H9 (cell line): Measurements from ENCODE around the gene MUC5B. TPM values are rescaled to one million over a fixed set of nuclear protein-coding genes. Genes with fewer than 3 reads are reported as not detected.

Source experiments
- DNase-seq: peaks from one replicate; pipeline ENCODE4 v3.0.0-alpha.2; 2017
- H2AFZ ChIP-seq: one replicate; pipeline ENCODE4 v1.6.1; 2013; ENCODE audit warnings: mild to moderate bottlenecking, low read length, control low read depth, moderate library complexity
- H2AK5ac ChIP-seq: 2 replicates; pipeline ENCODE4 v1.6.1; 2013; ENCODE audit warnings: low read length, control low read depth, mixed read lengths; ENCODE audit not compliant: insufficient read length
- H2BK120ac ChIP-seq: one replicate; pipeline ENCODE4 v1.6.1; 2013; ENCODE audit warnings: low read depth, mild to moderate bottlenecking, low read length, control low read depth, inconsistent platforms; ENCODE audit not compliant: poor library complexity, severe bottlenecking
- H2BK12ac ChIP-seq: 2 replicates; pipeline ENCODE4 v1.6.1; 2013; ENCODE audit warnings: low read length, control low read depth, mixed read lengths, low read depth; ENCODE audit not compliant: insufficient read length
- H2BK15ac ChIP-seq: 2 replicates; pipeline ENCODE4 v1.6.1; 2013; ENCODE audit warnings: low read depth, low read length, control low read depth
- H2BK20ac ChIP-seq: one replicate; pipeline ENCODE4 v1.6.1; 2013; ENCODE audit warnings: low read depth, mild to moderate bottlenecking, low read length, control low read depth, inconsistent platforms; ENCODE audit not compliant: poor library complexity, severe bottlenecking
- H2BK5ac ChIP-seq: 2 replicates; pipeline ENCODE4 v1.6.1; 2013; ENCODE audit warnings: low read length, control low read depth, mixed read lengths; ENCODE audit not compliant: insufficient read length
- H3K14ac ChIP-seq: 2 replicates; pipeline ENCODE4 v1.6.1; 2013; ENCODE audit warnings: low read length, control low read depth; ENCODE audit not compliant: insufficient read depth
- H3K18ac ChIP-seq: 2 replicates; pipeline ENCODE4 v1.6.1; 2013; ENCODE audit warnings: low read depth, mild to moderate bottlenecking, mixed read lengths, low read length, control low read depth; ENCODE audit not compliant: insufficient read length
- H3K23ac ChIP-seq: 2 replicates; pipeline ENCODE4 v1.6.1; 2013; ENCODE audit warnings: low read length, control low read depth, mixed read lengths, low read depth; ENCODE audit not compliant: insufficient read length
- H3K23me2 ChIP-seq: 2 replicates; pipeline ENCODE4 v1.6.1; 2013; ENCODE audit warnings: low read depth, mild to moderate bottlenecking, mixed read lengths, low read length, control low read depth; ENCODE audit not compliant: insufficient read length, poor library complexity, severe bottlenecking
- H3K27ac ChIP-seq: 2 replicates; pipeline ENCODE4 v1.5.1; 2013; ENCODE audit warnings: low read length, control low read depth, mixed read lengths, low read depth; ENCODE audit not compliant: insufficient read length
- H3K27me3 ChIP-seq: 2 replicates; pipeline ENCODE4 v1.6.1; 2013; ENCODE audit warnings: low read length, control low read depth, inconsistent platforms; ENCODE audit not compliant: insufficient read depth
- H3K4ac ChIP-seq: 2 replicates; pipeline ENCODE4 v1.6.1; 2013; ENCODE audit warnings: low read depth, mild to moderate bottlenecking, control low read depth, inconsistent platforms, low read length, moderate library complexity
- H3K4me1 ChIP-seq: 2 replicates; pipeline ENCODE4 v1.6.1; 2013; ENCODE audit warnings: low read length, control low read depth, inconsistent platforms; ENCODE audit not compliant: insufficient read depth
- H3K4me2 ChIP-seq: 2 replicates; pipeline ENCODE4 v1.6.1; 2013; ENCODE audit warnings: low read length, control low read depth, mixed read lengths; ENCODE audit not compliant: insufficient read length, insufficient read depth
- H3K56ac ChIP-seq: 2 replicates; pipeline ENCODE4 v1.6.1; 2013; ENCODE audit warnings: low read depth, mild to moderate bottlenecking, mixed read lengths, low read length, control low read depth; ENCODE audit not compliant: insufficient read length
- H3K79me1 ChIP-seq: 2 replicates; pipeline ENCODE4 v1.6.1; 2013; ENCODE audit warnings: low read depth, mild to moderate bottlenecking, moderate library complexity, low read length, control low read depth, inconsistent platforms; ENCODE audit not compliant: insufficient read depth, poor library complexity, severe bottlenecking
- H3K79me2 ChIP-seq: 2 replicates; pipeline ENCODE4 v1.6.1; 2013; ENCODE audit warnings: low read length, control low read depth, inconsistent platforms; ENCODE audit not compliant: insufficient read depth
- H3K9ac ChIP-seq: 2 replicates; pipeline ENCODE4 v1.6.1; 2013; ENCODE audit warnings: low read length, control low read depth, mixed read lengths; ENCODE audit not compliant: insufficient read length; ENCODE audit errors: extremely low read depth
- H3K9me3 ChIP-seq: one replicate; pipeline ENCODE4 v1.6.1; 2013; ENCODE audit warnings: low read depth, low read length, inconsistent platforms; ENCODE audit not compliant: control insufficient read depth
- H3T11ph ChIP-seq: one replicate; pipeline ENCODE4 v1.6.1; 2013; ENCODE audit warnings: mild to moderate bottlenecking, low read length, control low read depth, inconsistent platforms
- H4K20me1 ChIP-seq: one replicate; pipeline ENCODE4 v1.6.1; 2013; ENCODE audit not compliant: control insufficient read depth, insufficient read length, insufficient read depth
- H4K5ac ChIP-seq: 2 replicates; pipeline ENCODE4 v1.6.1; 2013; ENCODE audit warnings: low read depth, mild to moderate bottlenecking, mixed read lengths, low read length, control low read depth; ENCODE audit not compliant: insufficient read length
- H4K8ac ChIP-seq: replicated peaks from 2 replicates; pipeline ENCODE4 v1.6.1; 2013; ENCODE audit warnings: low read length, control low read depth, mixed read lengths, low read depth; ENCODE audit not compliant: insufficient read length
- H4K91ac ChIP-seq: 2 replicates; pipeline ENCODE4 v1.6.1; 2013; ENCODE audit warnings: low read depth, mild to moderate bottlenecking, moderate library complexity, mixed read lengths, low read length, control low read depth; ENCODE audit not compliant: insufficient read length
- H3K27ac Mint-ChIP-seq, 3 experiments: 2 replicates in 2 of 3; 3 replicates in 1 of 3; pipeline ENCODE4 v1.8.0; 2020 to 2021; ENCODE audit warnings: mixed read lengths in 3 of 3, mild to moderate bottlenecking in 1 of 3, moderate library complexity in 1 of 3
- H3K27me3 Mint-ChIP-seq: 2 replicates; pipeline ENCODE4 v1.8.0; 2021; ENCODE audit warnings: low read depth, mild to moderate bottlenecking, moderate library complexity, mixed read lengths
- H3K36me3 Mint-ChIP-seq, 3 experiments: 2 replicates in 2 of 3; 3 replicates in 1 of 3; pipeline ENCODE4 v1.8.0; 2020 to 2021; ENCODE audit warnings: low read depth in 3 of 3, mixed read lengths in 3 of 3; ENCODE audit not compliant: insufficient read depth in 1 of 3
- H3K4me1 Mint-ChIP-seq, 2 experiments: 2 replicates each; pipeline ENCODE4 v1.8.0; 2020; ENCODE audit warnings: mixed read lengths in 2 of 2
- H3K4me3 Mint-ChIP-seq, 2 experiments: 2 replicates in 1 of 2; 3 replicates in 1 of 2; pipeline ENCODE4 v1.8.0; 2020 to 2021; ENCODE audit warnings: mild to moderate bottlenecking in 2 of 2, mixed read lengths in 2 of 2, moderate library complexity in 1 of 2
- H3K9me3 Mint-ChIP-seq, 2 experiments: 2 replicates in 1 of 2; 3 replicates in 1 of 2; pipeline ENCODE4 v1.8.0; 2020; ENCODE audit warnings: mild to moderate bottlenecking in 2 of 2, mixed read lengths in 2 of 2, moderate library complexity in 1 of 2
- CTCF ChIP-seq: fragments of 200-600 bp; sonication (generic); conservative IDR thresholded peaks from 3 replicates; pipeline ENCODE4 v1.8.0; 2021; ENCODE audit warnings: antibody characterized with exemption, mild to moderate bottlenecking
- WGBS: extraction: QIAGEN DNeasy Blood & Tissue Kit; methylation state at CpG from one replicate; pipeline ENCODE4 v1.1.7; 2013; ENCODE audit warnings: missing lambda C conversion rate, low lambda C conversion rate, mixed read lengths; ENCODE audit not compliant: insufficient read length; ENCODE audit errors: extremely low coverage; 5-methylcytosine and 5-hydroxymethylcytosine counted together
- total RNA-seq: library from RNA; stranded (reverse); gene quantifications from 2 replicates; pipeline ENCODE4 v1.2.1, GENCODE V29; 2021

Gene MUC5B
- total RNA-seq, 1 experiment from 2014 or later: not detected

DNA sequence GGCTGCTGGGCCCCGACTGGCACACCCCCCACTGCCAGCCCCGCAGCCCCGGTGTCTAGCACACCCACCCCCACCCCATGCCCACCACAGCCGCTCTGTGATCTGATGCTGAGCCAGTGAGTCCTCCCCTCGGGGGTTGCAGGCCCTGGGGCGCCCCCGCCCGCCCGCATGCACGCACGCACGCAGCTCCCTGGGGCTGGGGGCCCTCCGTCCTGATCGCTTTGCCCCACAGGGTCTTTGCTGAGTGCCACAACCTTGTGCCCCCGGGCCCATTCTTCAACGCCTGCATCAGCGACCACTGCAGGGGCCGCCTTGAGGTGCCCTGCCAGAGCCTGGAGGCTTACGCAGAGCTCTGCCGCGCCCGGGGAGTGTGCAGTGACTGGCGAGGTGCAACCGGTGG lies 32.3 kb downstream of the MUC5B start:
- H3K27ac Mint-ChIP-seq: peak overlapping the region in 1 of 3 experiments; percentile 74; a peak in 1 of 7 replicates
- H2BK12ac ChIP-seq: no peak overlapping the region

More for the DNA sequence above, 32.3 kb downstream of the MUC5B start:
- no peak overlapping the region for H2AK5ac ChIP-seq
- H3K23me2 ChIP-seq: no peaks in the 10 kb centered on the region
- peaks cover 7 to 12% (median 11%) of the 10 kb centered on the region in 3 experiments; a peak in 6 of 7 replicates for H3K36me3 Mint-ChIP-seq
- no peak overlapping the region for H3K18ac ChIP-seq
- no peaks in the 10 kb centered on the region for H3K4me1 ChIP-seq
- H3K56ac ChIP-seq: no peak overlapping the region
- no peak overlapping the region for H3K4ac ChIP-seq
- no peak overlapping the region for H2BK15ac ChIP-seq
- no peak overlapping the region for H4K91ac ChIP-seq
- no peak for DNase-seq
- no peak overlapping the region for H3K23ac ChIP-seq
- no peak overlapping the region for H3K14ac ChIP-seq
- H3K4me3 Mint-ChIP-seq: no peak overlapping the region
- no peak overlapping the region for H2BK5ac ChIP-seq
- no peaks in the 10 kb centered on the region for H3K79me2 ChIP-seq
- no peak overlapping the region for H3K27ac ChIP-seq
- H3K79me1 ChIP-seq: no peaks in the 10 kb centered on the region
- H2BK20ac ChIP-seq: no peak overlapping the region
- no peaks in the 10 kb centered on the region for H4K20me1 ChIP-seq
- H3T11ph ChIP-seq: no peak overlapping the region
- peaks cover 26% of the 10 kb centered on the region in 2 experiments for H3K9me3 Mint-ChIP-seq
- no peak overlapping the region for H4K8ac ChIP-seq
- no peak overlapping the region for H2BK120ac ChIP-seq
- H4K5ac ChIP-seq: no peak overlapping the region
- no peak overlapping the region for H3K4me2 ChIP-seq
- no CpG with 5 or more reads among the region's 24 CpGs for WGBS
- H3K27me3 Mint-ChIP-seq: peaks cover 14% of the 10 kb centered on the region
- TF ChIP-seq CTCF: no peak
- no peak overlapping the region for H2AFZ ChIP-seq
- H3K4me1 Mint-ChIP-seq: peaks cover 0 to 5% of the 10 kb centered on the region in 2 experiments; a peak in 2 of 4 replicates
- H3K9me3 ChIP-seq: peaks cover 9% of the 10 kb centered on the region
- H3K27me3 ChIP-seq: no peaks in the 10 kb centered on the region
- no peak overlapping the region for H3K9ac ChIP-seq
